PC-3 (cell line): ENCODE results near the gene ZBTB7C. TPM values are rescaled to one million over a fixed set of nuclear protein-coding genes. Genes with fewer than 3 reads are reported as not detected.

ENCODE experiments used
- ATAC-seq: fragments of 200-7000 bp; cut with Tn5 transposase; 2 replicates; pipeline ENCODE4 v1.9.1; 2020; ENCODE audit warnings: mild to moderate bottlenecking, moderate library complexity
- BruUV-seq: library from RNA; stranded (reverse); fragments of 400-500 nt; replicated peaks from 2 replicates; lab custom pipeline; 2021; lab: Mats Ljungman, UMichigan
- CTCF ChIA-PET: fragments of 300-600 bp; sonication (Branson Sonifier 250); formaldehyde crosslinking; loops from one replicate; lab custom pipeline; 2022; ENCODE audit warnings: antibody characterized with exemption; lab: Charles Lee
- POLR2A ChIA-PET: fragments of 300-600 bp; sonication (Branson Sonifier 250); formaldehyde crosslinking; loops from one replicate; lab custom pipeline; 2022; ENCODE audit warnings: antibody characterized with exemption; ENCODE audit not compliant: unreplicated experiment; lab: Charles Lee
- DNase-seq: peaks from one replicate; pipeline ENCODE4 v3.0.0-alpha.2; 2015
- H2AFZ ChIP-seq: fragments of 300-600 bp; sonication (generic); 2 replicates; pipeline ENCODE4 v1.6.0; 2016; ENCODE audit warnings: antibody characterized with exemption, low read length
- H3F3A ChIP-seq: fragments of 300-600 bp; sonication (generic); one replicate; pipeline ENCODE4 v1.6.0; 2017; ENCODE audit warnings: antibody characterized with exemption, low read length, control low read depth, mild to moderate bottlenecking; ENCODE audit not compliant: unreplicated experiment
- H3K27ac ChIP-seq: fragments of 300-600 bp; sonication (generic); 2 replicates; pipeline ENCODE4 v1.5.1; 2016; ENCODE audit warnings: mild to moderate bottlenecking, low read length
- H3K27me3 ChIP-seq: fragments of 300-600 bp; sonication (generic); 2 replicates; pipeline ENCODE4 v1.6.1; 2016; ENCODE audit warnings: low read length, mixed read lengths
- H3K36me3 ChIP-seq: fragments of 300-600 bp; sonication (generic); 2 replicates; pipeline ENCODE4 v1.6.1; 2016; ENCODE audit warnings: low read depth, mixed run types, low read length, mixed read lengths
- H3K4me1 ChIP-seq: fragments of 300-600 bp; sonication (generic); 2 replicates; pipeline ENCODE4 v1.5.1; 2016; ENCODE audit warnings: low read length; ENCODE audit not compliant: insufficient read depth
- H3K4me2 ChIP-seq: fragments of 300-600 bp; sonication (generic); 2 replicates; pipeline ENCODE4 v1.6.0; 2016; ENCODE audit warnings: low read length
- H3K4me3 ChIP-seq: fragments of 300-600 bp; sonication (generic); 2 replicates; pipeline ENCODE4 v1.5.1; 2016; ENCODE audit warnings: mild to moderate bottlenecking, low read length, mixed read lengths
- H3K79me2 ChIP-seq: fragments of 300-600 bp; sonication (generic); 2 replicates; pipeline ENCODE4 v1.6.1; 2017; ENCODE audit warnings: low read length, mixed read lengths
- H3K9ac ChIP-seq: fragments of 300-600 bp; sonication (generic); 2 replicates; pipeline ENCODE4 v1.6.0; 2016; ENCODE audit warnings: mild to moderate bottlenecking, low read length
- H3K9me2 ChIP-seq: fragments of 300-600 bp; sonication (generic); replicated peaks from 2 replicates; pipeline ENCODE4 v1.6.1; 2016; ENCODE audit warnings: mixed run types, low read length, mixed read lengths
- H3K9me3 ChIP-seq: fragments of 300-600 bp; sonication (generic); 2 replicates; pipeline ENCODE4 v1.6.1; 2016; ENCODE audit warnings: low read length, mixed read lengths
- H4K20me1 ChIP-seq: fragments of 300-600 bp; sonication (generic); 2 replicates; pipeline ENCODE4 v1.6.1; 2016; ENCODE audit warnings: low read length, mixed read lengths
- CTCF ChIP-seq: fragments of 300-600 bp; sonication (generic); conservative IDR thresholded peaks from 2 replicates; pipeline ENCODE4 v1.5.1; 2017; ENCODE audit warnings: antibody characterized with exemption, low read depth, mild to moderate bottlenecking, low read length
- EZH2 ChIP-seq: fragments of 300-600 bp; sonication (generic); IDR thresholded peaks from one replicate; pipeline ENCODE4 v1.6.1; 2017; ENCODE audit warnings: antibody characterized with exemption, mild to moderate bottlenecking, low read length; ENCODE audit not compliant: unreplicated experiment
- EZH2phosphoT487 ChIP-seq: fragments of 300-600 bp; sonication (generic); IDR thresholded peaks from 2 replicates; pipeline ENCODE4 v1.6.1; 2018; ENCODE audit warnings: mild to moderate bottlenecking, antibody characterized with exemption, low read length, borderline replicate concordance
- intact Hi-C: fragments of 100-400 bp; cut with micrococcal nuclease; formaldehyde crosslinking; loops from 2 replicates; pipeline ENCODE4 v1.9.0; 2023
- total RNA-seq: library from RNA; depleted of rRNA; stranded (reverse); fragments of >200 nt; gene quantifications from 2 replicates; pipeline ENCODE4 v1.2.3, GENCODE V29; 2014

ZBTB7C gene
- total RNA-seq, 1 experiment from 2014 or later: 1.3 TPM

- ChIA-PET CTCF (no interaction called here), POLR2A (no interaction called here)
- no TSS peak for BruUV-seq
- ATAC-seq (no peak), DNase-seq (no peak)
- Histone ChIP-seq H3K9me2 (no peaks in the 10 kb centered on the region), H4K20me1 (no peaks in the 10 kb centered on the region), H3K9me3 (no peaks in the 10 kb centered on the region), H3K9ac (no peak overlapping the region), H3F3A (no peaks in the 10 kb centered on the region), H3K4me3 (no peak overlapping the region), H3K4me2 (no peak overlapping the region), H3K4me1 (no peaks in the 10 kb centered on the region), H3K27me3 (no peaks in the 10 kb centered on the region), H3K36me3 (no peaks in the 10 kb centered on the region), H2AFZ (no peak overlapping the region), H3K79me2 (no peaks in the 10 kb centered on the region), H3K27ac (no peak overlapping the region)
- no peak for TF ChIP-seq EZH2phosphoT487
- intact Hi-C loops: no loop called here
These were observed 33.9 kb downstream of the ZBTB7C start for GRCh38 chr18:48375150-48375800.

GRCh38 chr18:48374423-48375149 lies 34.6 kb downstream of the ZBTB7C start:
- H2AFZ ChIP-seq: no peak overlapping the region
- no peaks in the 10 kb centered on the region for H3K4me1 ChIP-seq
- H3K9me3 ChIP-seq: no peaks in the 10 kb centered on the region
- H3K36me3 ChIP-seq: no peaks in the 10 kb centered on the region
- no peaks in the 10 kb centered on the region for H4K20me1 ChIP-seq
- no peak for ATAC-seq
- POLR2A ChIA-PET: no interaction called here
- no peak for DNase-seq
- no peaks in the 10 kb centered on the region for H3K27me3 ChIP-seq
- H3F3A ChIP-seq: no peaks in the 10 kb centered on the region
- CTCF ChIA-PET: no interaction called here
- H3K79me2 ChIP-seq: no peaks in the 10 kb centered on the region
- no peak overlapping the region for H3K27ac ChIP-seq
- no TSS peak for BruUV-seq
- H3K9me2 ChIP-seq: no peaks in the 10 kb centered on the region
- H3K4me2 ChIP-seq: no peak overlapping the region
- H3K9ac ChIP-seq: no peak overlapping the region
- TF ChIP-seq EZH2phosphoT487 (no peak), EZH2 (no peak), CTCF (no peak)
- intact Hi-C loops: no loop called here
- H3K4me3 ChIP-seq: no peak overlapping the region

- Histone ChIP-seq H3K27ac (no peak overlapping the region), H3K9ac (no peak overlapping the region), H3K4me3 (no peak overlapping the region), H3K36me3 (no peaks in the 10 kb centered on the region), H3K4me1 (no peaks in the 10 kb centered on the region), H3K9me2 (no peaks in the 10 kb centered on the region), H3K27me3 (no peaks in the 10 kb centered on the region), H2AFZ (no peak overlapping the region), H3F3A (no peaks in the 10 kb centered on the region), H3K4me2 (no peak overlapping the region), H3K79me2 (no peaks in the 10 kb centered on the region), H4K20me1 (no peaks in the 10 kb centered on the region), H3K9me3 (no peaks in the 10 kb centered on the region)
- POLR2A ChIA-PET: no interaction called here
- DNase-seq (no peak), ATAC-seq (no peak)
- BruUV-seq: no TSS peak
- TF ChIP-seq CTCF (no peak), EZH2phosphoT487 (no peak), EZH2 (no peak)
- CTCF ChIA-PET: no interaction called here
- intact Hi-C loops: no loop called here
These were observed 37.2 kb downstream of the ZBTB7C start for GRCh38 chr18:48371854-48372602.
